ENCODE measurements around the gene MIPEP. TPM values are rescaled to one million over a fixed set of nuclear protein-coding genes. Genes with fewer than 3 reads are reported as not detected.

The MIPEP gene
- total and polyA plus RNA-seq, 9 of the 15 experiments (the other 6 are each of a cell fraction or from before 2014, with no cell fraction given), result 1.7 to 19.3 (median 13.1) TPM

DNA sequence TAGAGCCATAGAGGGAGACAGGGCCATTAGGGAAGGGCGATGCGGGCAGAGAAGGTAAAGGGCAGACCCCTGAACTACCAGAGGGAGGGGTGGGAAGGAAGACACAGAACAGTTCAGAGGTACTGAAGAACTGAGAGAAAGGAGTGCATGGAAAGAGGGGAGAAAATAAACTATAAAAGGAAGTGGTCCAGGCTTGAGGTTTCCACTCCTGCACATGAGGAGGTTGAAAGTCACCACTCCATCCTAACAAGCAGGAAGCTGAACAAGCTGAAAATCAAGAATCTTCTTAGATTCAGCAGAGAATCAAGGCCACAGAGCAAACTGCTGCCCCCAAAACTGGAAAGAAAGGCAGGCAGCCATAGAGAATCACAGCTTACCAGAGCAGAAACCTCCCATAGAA, 45.1 kb downstream of the MIPEP start:
- H3K4me3 ChIP-seq, result no peak overlapping the region
- H3K79me2 ChIP-seq (ENCODE audit: control insufficient read depth, insufficient read depth, low read length), result no peaks in the 10 kb centered on the region
- no peaks in the 10 kb centered on the region for H3K27me3 ChIP-seq (ENCODE audit: control insufficient read depth in 2 of 2, insufficient read depth in 2 of 2, low read length in 2 of 2)
- no peak for ATAC-seq
- no peaks in the 10 kb centered on the region for H3K9me3 ChIP-seq (replicated peaks; ENCODE audit: control insufficient read depth, insufficient read depth, low read depth, low read length)
- no peaks in the 10 kb centered on the region for H3K9me1 ChIP-seq (ENCODE audit: control insufficient read depth, insufficient read depth, low read length)
- H3K9ac ChIP-seq (ENCODE audit: insufficient read depth in 1 of 2, low read depth in 2 of 2, low read length in 2 of 2), result no peak overlapping the region
- H2AFZ ChIP-seq (ENCODE audit: low read depth, low read length), result no peak overlapping the region
- ChIA-PET POLR2A (interaction anchor here (0.6 kb wide), 1 partner anchor 861 kb away, joined by 4 read pairs; no protein-coding TSS in a partner anchor), CTCF (ENCODE audit: low intra/inter-chr PET ratio) (no interaction called here)
- DNase-seq (ENCODE audit: extremely low read depth in 1 of 4, low spot score in 3 of 4), result no peak
- peaks cover 0 to 13% of the 10 kb centered on the region in 2 experiments; a peak in 2 of 5 replicates for H3K4me1 ChIP-seq (replicated peaks in 1 of 2; ENCODE audit: control insufficient read depth in 2 of 2, insufficient read depth in 2 of 2, low read length in 2 of 2)
- in situ Hi-C loops (cut with MboI) (no loop called here), intact Hi-C loops (cut with micrococcal nuclease) (no loop called here)
- BruUV-seq (replicated peaks), result no TSS peak
- no peak overlapping the region for H3K27ac ChIP-seq (ENCODE audit: extremely low read depth, low read depth, low read length)
- WGBS (ENCODE audit: insufficient coverage, low coverage, missing lambda C conversion rate), result 100% methylated on average over 2 of the region's 2 CpGs
- FAIRE-seq, result no peak
- H3K4me2 ChIP-seq (ENCODE audit: insufficient read depth, low read length), result no peak overlapping the region
- H3K36me3 ChIP-seq (ENCODE audit: control insufficient read depth, insufficient read depth, low read length), result no peaks in the 10 kb centered on the region
- TF ChIP-seq SRSF7 (optimal IDR thresholded peaks at IDR 0.05; ENCODE audit: low read depth, low read length), result no peak
- TF ChIP-seq MBD2 (IDR thresholded peaks at IDR 0.05; ENCODE audit: borderline replicate concordance, low read depth), result no peak
- TF ChIP-seq ZKSCAN3 (CRISPR knock-in tag; IDR thresholded peaks at IDR 0.05), result no peak
- no peak for TF ChIP-seq HINFP (tag; conservative IDR thresholded peaks at IDR 0.05; ENCODE audit: low read depth)
- TF ChIP-seq, protein P1, sequence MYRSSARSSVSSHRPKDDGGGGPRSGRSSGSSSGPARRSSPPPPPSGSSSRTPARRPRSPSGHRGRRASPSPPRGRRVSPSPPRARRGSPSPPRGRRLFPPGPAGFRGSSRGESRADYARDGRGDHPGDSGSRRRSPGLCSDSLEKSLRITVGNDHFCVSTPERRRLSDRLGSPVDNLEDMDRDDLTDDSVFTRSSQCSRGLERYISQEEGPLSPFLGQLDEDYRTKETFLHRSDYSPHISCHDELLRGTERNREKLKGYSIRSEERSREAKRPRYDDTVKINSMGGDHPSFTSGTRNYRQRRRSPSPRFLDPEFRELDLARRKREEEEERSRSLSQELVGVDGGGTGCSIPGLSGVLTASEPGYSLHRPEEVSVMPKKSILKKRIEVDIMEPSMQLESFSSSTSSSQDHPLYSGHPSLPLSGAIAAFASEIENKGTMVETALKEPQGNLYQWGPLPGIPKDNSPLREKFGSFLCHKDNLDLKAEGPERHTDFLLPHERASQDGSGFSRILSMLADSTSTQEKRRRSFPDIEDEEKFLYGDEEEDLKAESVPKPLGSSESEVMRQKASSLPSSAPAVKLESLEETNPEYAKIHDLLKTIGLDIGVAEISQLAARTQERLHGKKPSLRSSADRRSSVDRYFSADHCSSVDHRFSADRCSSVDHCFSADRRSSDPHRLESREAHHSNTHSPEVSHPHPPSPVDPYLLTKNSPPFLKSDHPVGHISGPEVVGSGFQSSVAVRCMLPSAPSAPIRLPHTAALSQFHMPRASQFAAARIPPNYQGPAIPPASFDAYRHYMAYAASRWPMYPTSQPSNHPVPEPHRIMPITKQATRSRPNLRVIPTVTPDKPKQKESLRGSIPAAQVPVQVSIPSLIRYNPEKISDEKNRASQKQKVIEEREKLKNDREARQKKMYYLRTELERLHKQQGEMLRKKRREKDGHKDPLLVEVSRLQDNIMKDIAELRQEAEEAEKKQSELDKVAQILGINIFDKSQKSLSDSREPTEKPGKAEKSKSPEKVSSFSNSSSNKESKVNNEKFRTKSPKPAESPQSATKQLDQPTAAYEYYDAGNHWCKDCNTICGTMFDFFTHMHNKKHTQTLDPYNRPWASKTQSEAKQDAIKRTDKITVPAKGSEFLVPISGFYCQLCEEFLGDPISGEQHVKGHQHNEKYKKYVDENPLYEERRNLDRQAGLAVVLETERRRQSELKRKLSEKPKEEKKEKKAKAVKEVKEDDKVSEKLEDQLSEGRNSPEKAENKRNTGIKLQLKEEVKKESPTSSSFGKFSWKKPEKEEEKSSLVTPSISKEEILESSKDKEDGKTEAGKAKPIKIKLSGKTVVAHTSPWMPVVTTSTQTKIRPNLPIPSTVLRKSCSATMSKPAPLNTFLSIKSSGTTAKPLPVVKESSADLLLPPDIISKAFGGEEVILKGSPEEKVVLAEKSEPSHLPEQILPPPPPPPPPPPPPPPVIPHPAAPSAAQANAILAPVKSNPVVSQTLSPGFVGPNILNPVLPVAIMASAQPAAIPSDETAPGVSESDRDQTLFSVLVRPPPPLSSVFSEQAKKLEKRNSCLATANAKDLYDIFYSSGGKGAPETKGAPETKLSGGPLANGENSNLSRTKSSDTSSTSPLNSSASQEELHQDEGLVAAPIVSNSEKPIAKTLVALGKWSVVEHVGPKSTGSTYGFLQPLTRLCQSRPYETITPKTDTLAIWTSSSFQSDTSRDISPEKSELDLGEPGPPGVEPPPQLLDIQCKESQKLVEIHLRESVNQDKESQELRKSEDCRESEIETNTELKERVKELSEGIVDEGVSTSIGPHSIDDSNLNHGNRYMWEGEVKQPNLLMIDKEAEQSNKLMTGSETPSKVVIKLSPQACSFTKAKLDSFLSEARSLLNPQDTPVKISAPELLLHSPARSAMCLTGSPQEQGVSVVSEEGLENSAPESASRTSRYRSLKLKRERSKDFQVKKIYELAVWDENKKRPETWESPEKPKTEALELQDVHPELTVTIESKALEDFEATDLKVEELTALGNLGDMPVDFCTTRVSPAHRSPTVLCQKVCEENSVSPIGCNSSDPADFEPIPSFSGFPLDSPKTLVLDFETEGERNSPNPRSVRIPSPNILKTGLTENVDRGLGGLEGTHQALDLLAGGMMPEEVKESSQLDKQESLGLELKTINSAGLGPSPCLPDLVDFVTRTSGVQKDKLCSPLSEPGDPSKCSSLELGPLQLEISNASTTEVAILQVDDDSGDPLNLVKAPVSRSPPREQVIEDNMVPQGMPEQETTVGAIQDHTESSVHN (IDR thresholded peaks at IDR 0.05; ENCODE audit: borderline replicate concordance in 1 of 2, low read depth in 1 of 2), result no peak
- no peak for TF ChIP-seq RHOXF2B (CRISPR knock-in tag; conservative IDR thresholded peaks at IDR 0.05)
- no peak for TF ChIP-seq SMARCA5 (IDR thresholded peaks at IDR 0.05)
- no peak for TF ChIP-seq ZNF707 (CRISPR knock-in tag; conservative IDR thresholded peaks at IDR 0.05)
- no peak for TF ChIP-seq CREB3 (tag; conservative IDR thresholded peaks at IDR 0.05; ENCODE audit: low read depth)
- H4K20me1 ChIP-seq (replicated peaks; ENCODE audit: control insufficient read depth, insufficient read depth, low read length), result no peaks in the 10 kb centered on the region

Data from K562 (cell line).